WTC11 (cell line): ENCODE data around the gene ARID2. TPM values are rescaled to one million over a fixed set of nuclear protein-coding genes. Genes with fewer than 3 reads are reported as not detected.

Experiments used
- ARID4B ChIP-seq: sonication (generic); formaldehyde crosslinking; IDR thresholded peaks from 2 replicates; pipeline ENCODE4 v1.8.0; 2023; ENCODE audit warnings: missing genetic modification reagents, mild to moderate bottlenecking, borderline replicate concordance
- ATF2 ChIP-seq: sonication (generic); formaldehyde crosslinking; IDR thresholded peaks from 2 replicates; pipeline ENCODE4 v1.8.1; 2022; ENCODE audit warnings: low read depth, missing genetic modification reagents, borderline replicate concordance
- ATF6 ChIP-seq: sonication (generic); formaldehyde crosslinking; IDR thresholded peaks from 2 replicates; pipeline ENCODE4 v1.8.1; 2023; ENCODE audit warnings: mild to moderate bottlenecking, missing genetic modification reagents
- CREB1 ChIP-seq: sonication (generic); formaldehyde crosslinking; IDR thresholded peaks from 2 replicates; pipeline ENCODE4 v1.8.0; 2023; ENCODE audit warnings: mild to moderate bottlenecking, missing genetic modification reagents
- CTCF ChIP-seq: fragments of 200-600 bp; IDR thresholded peaks from 2 replicates; pipeline ENCODE4 v1.8.0; 2022; ENCODE audit warnings: antibody characterized with exemption
- E2F1 ChIP-seq: sonication (generic); formaldehyde crosslinking; IDR thresholded peaks from 2 replicates; pipeline ENCODE4 v1.8.0; 2022; ENCODE audit warnings: mild to moderate bottlenecking, missing genetic modification reagents
- ELF4 ChIP-seq: sonication (generic); formaldehyde crosslinking; IDR thresholded peaks from 2 replicates; pipeline ENCODE4 v1.8.1; 2022; ENCODE audit warnings: low read depth, mild to moderate bottlenecking, moderate library complexity, missing genetic modification reagents
- FOXJ3 ChIP-seq: sonication (generic); formaldehyde crosslinking; IDR thresholded peaks from 2 replicates; pipeline ENCODE4 v1.9.0; 2021; ENCODE audit warnings: missing genetic modification reagents, mild to moderate bottlenecking, borderline replicate concordance
- FOXP1 ChIP-seq: sonication (generic); formaldehyde crosslinking; IDR thresholded peaks from 2 replicates; pipeline ENCODE4 v1.8.0; 2022; ENCODE audit warnings: missing genetic modification reagents, mild to moderate bottlenecking, moderate library complexity, borderline replicate concordance
- FOXP4 ChIP-seq: sonication (generic); formaldehyde crosslinking; IDR thresholded peaks from 2 replicates; pipeline ENCODE4 v1.8.0; 2022; ENCODE audit warnings: mild to moderate bottlenecking, missing genetic modification reagents
- KAT7 ChIP-seq: sonication (generic); formaldehyde crosslinking; IDR thresholded peaks from 2 replicates; pipeline ENCODE4 v1.8.1; 2023; ENCODE audit warnings: missing genetic modification reagents, mild to moderate bottlenecking, borderline replicate concordance
- MAX ChIP-seq: sonication (generic); formaldehyde crosslinking; IDR thresholded peaks from 2 replicates; pipeline ENCODE4 v1.8.0; 2022; ENCODE audit warnings: mild to moderate bottlenecking, missing genetic modification reagents
- NFATC4 ChIP-seq: fragments of 250-450 bp; sonication (Bioruptor Pico); IDR thresholded peaks from 2 replicates; pipeline ENCODE4 v1.9.0; 2021; ENCODE audit warnings: mild to moderate bottlenecking
- NFE2L1 ChIP-seq: sonication (generic); formaldehyde crosslinking; IDR thresholded peaks from 2 replicates; pipeline ENCODE4 v1.8.1; 2023; ENCODE audit warnings: missing genetic modification reagents
- NR1H2 ChIP-seq: sonication (generic); formaldehyde crosslinking; IDR thresholded peaks from 2 replicates; pipeline ENCODE4 v1.9.0; 2021; ENCODE audit warnings: mild to moderate bottlenecking, moderate library complexity, missing genetic modification reagents
- OVOL2 ChIP-seq: fragments of 250-450 bp; sonication (Bioruptor Pico); IDR thresholded peaks from 2 replicates; pipeline ENCODE4 v1.9.0; 2021; ENCODE audit warnings: mild to moderate bottlenecking, borderline replicate concordance
- SP1 ChIP-seq: sonication (generic); formaldehyde crosslinking; conservative IDR thresholded peaks from 2 replicates; pipeline ENCODE4 v1.8.1; 2022; ENCODE audit warnings: missing genetic modification reagents
- TP53 ChIP-seq: sonication (generic); formaldehyde crosslinking; IDR thresholded peaks from 2 replicates; pipeline ENCODE4 v1.8.1; 2023; ENCODE audit warnings: mild to moderate bottlenecking, missing genetic modification reagents
- ZNF138 ChIP-seq: sonication (generic); formaldehyde crosslinking; conservative IDR thresholded peaks from 2 replicates; pipeline ENCODE4 v1.8.1; 2022; ENCODE audit warnings: mild to moderate bottlenecking, moderate library complexity, missing genetic modification reagents
- ZNF219 ChIP-seq: sonication (generic); formaldehyde crosslinking; IDR thresholded peaks from 2 replicates; pipeline ENCODE4 v1.8.0; 2023; ENCODE audit warnings: missing genetic modification reagents, mild to moderate bottlenecking, borderline replicate concordance
- ZNF281 ChIP-seq: sonication (generic); formaldehyde crosslinking; IDR thresholded peaks from 2 replicates; pipeline ENCODE4 v1.8.0; 2023; ENCODE audit warnings: mild to moderate bottlenecking, missing genetic modification reagents
- ZNF396 ChIP-seq: fragments of 250-450 bp; sonication (Bioruptor Pico); IDR thresholded peaks from 2 replicates; pipeline ENCODE4 v1.8.0; 2021; ENCODE audit warnings: mild to moderate bottlenecking, moderate library complexity, borderline replicate concordance
- total RNA-seq: library from RNA; stranded (reverse); gene quantifications from 3 replicates; pipeline ENCODE4 v1.2.3, GENCODE V29; 2021

The ARID2 gene
- total RNA-seq, 1 experiment from 2014 or later: 33.9 TPM

- TF ChIP-seq MAX (CRISPR knock-in tag) (peak; percentile 87; the same call in 1 of the 2 replicates), NFE2L1 (CRISPR knock-in tag) (no peak), SP1 (CRISPR knock-in tag) (peak; percentile 87), FOXP4 (peak; percentile 69; the same call in 1 of the 2 replicates), OVOL2 (no peak), E2F1 (CRISPR knock-in tag) (no peak), ARID4B (CRISPR knock-in tag) (peak; percentile 89), CTCF (peak; percentile 79), FOXJ3 (CRISPR knock-in tag) (no peak), NR1H2 (no peak), TP53 (CRISPR knock-in tag) (no peak), ZNF219 (CRISPR knock-in tag) (0 out of 2 replicates have a peak, but pooled peaks have one; percentile 52), FOXP1 (CRISPR knock-in tag) (peak; percentile 95), ZNF396 (no peak), ELF4 (no peak), ATF2 (CRISPR knock-in tag) (no peak), ATF6 (no peak), ZNF138 (CRISPR knock-in tag) (no peak), KAT7 (CRISPR knock-in tag) (peak; percentile 39; the same call in 1 of the 2 replicates), NFATC4 (no peak), CREB1 (CRISPR knock-in tag) (no peak), ZNF281 (CRISPR knock-in tag) (peak; percentile 46; the same call in 1 of the 2 replicates)
Observed at GRCh38 chr12:45728630-45729232, 775 bp upstream of the ARID2 start (continued).
